K562 (cell line): ENCODE results near the gene SRF. TPM values are rescaled to one million over a fixed set of nuclear protein-coding genes. Genes with fewer than 3 reads are reported as not detected.

Experiments used
- HSF4 ChIP-seq: fragments of 250-450 bp; sonication (Bioruptor Pico); IDR thresholded peaks from 2 replicates; pipeline ENCODE4 v2.1.2; 2022; ENCODE audit warnings: mild to moderate bottlenecking, moderate library complexity, borderline replicate concordance
- PHF8 ChIP-seq: fragments of 200-600 bp; sonication (generic); IDR thresholded peaks from 2 replicates; pipeline ENCODE4 v1.6.1; 2012; ENCODE audit warnings: mixed run types, mild to moderate bottlenecking, inconsistent platforms, low read length, moderate library complexity, borderline replicate concordance
- TAF9B ChIP-seq: fragments of 450-650 bp; IDR thresholded peaks from 2 replicates; pipeline ENCODE4 v1.6.1; 2018; ENCODE audit warnings: mild to moderate bottlenecking; ENCODE audit not compliant: partially characterized antibody
- USF1 ChIP-seq: sonication (generic); formaldehyde crosslinking; IDR thresholded peaks from 2 replicates; pipeline ENCODE4 v1.9.0; 2022; ENCODE audit warnings: mild to moderate bottlenecking, missing genetic modification reagents
- ZNF740 ChIP-seq, 3 experiments: fragments of 200-800 bp in 1 of 3; sonication (Bioruptor generic) in 1 of 3; sonication (generic) in 1 of 3; formaldehyde crosslinking in 1 of 3; IDR thresholded peaks; 2 replicates each; pipeline versions ENCODE4 v1.6.1 to v1.8.0; 2016 to 2022; ENCODE audit warnings: mild to moderate bottlenecking in 2 of 3, missing compliant biosample characterization in 2 of 3, missing genetic modification characterization in 2 of 3, missing genetic modification reagents in 1 of 3
- polyA plus RNA-seq, 8 experiments: library from polyadenylated mRNA; depleted of rRNA in 4 of 8; stranded (reverse) in 5 of 8; unstranded in 3 of 8; fragments of >200 nt; fragmentation: Nextera tagmentation in 2 of 8; fragmentation: Illumina TruSeq in 1 of 8; extraction: Ambion mirVana in 2 of 8; extraction: Trizol in 1 of 8; gene quantifications; 2 replicates each; pipeline versions ENCODE4 v1.2.1 to v1.2.3, GENCODE V29; 2011 to 2014; ENCODE audit warnings: inconsistent platforms in 1 of 8, missing spikeins in 1 of 8
- total RNA-seq, 7 experiments: library from RNA; depleted of rRNA in 6 of 7; stranded (reverse); fragments of >200 nt in 6 of 7; fragmentation: Illumina TruSeq in 2 of 7; extraction: Trizol in 2 of 7; gene quantifications; 2 replicates each; pipeline versions ENCODE4 v1.2.1 to v1.2.3, GENCODE V29; 2011 to 2021; ENCODE audit warnings: low replicate concordance in 1 of 7
- TF ChIP-seq, protein P1 (sequence below): sonication (generic); formaldehyde crosslinking; IDR thresholded peaks from 2 replicates; pipeline ENCODE4 v1.8.0; 2023; ENCODE audit warnings: mild to moderate bottlenecking, missing genetic modification reagents
- TF ChIP-seq, protein P2 (sequence below): fragments of 450-650 bp; IDR thresholded peaks from 2 replicates; pipeline ENCODE4 v1.6.1; 2016; ENCODE audit warnings: antibody characterized with exemption
- TF ChIP-seq, protein P3 (sequence below): sonication (generic); formaldehyde crosslinking; IDR thresholded peaks from 2 replicates; pipeline ENCODE4 v1.8.0; 2022; ENCODE audit warnings: missing genetic modification reagents, mild to moderate bottlenecking, borderline replicate concordance
- TF ChIP-seq, protein P4 (sequence below): sonication (generic); formaldehyde crosslinking; IDR thresholded peaks from 2 replicates; pipeline ENCODE4 v1.8.0; 2022; ENCODE audit warnings: mild to moderate bottlenecking, missing genetic modification reagents

The SRF gene
- total and polyA plus RNA-seq, 9 of the 15 experiments (the other 6 are each of a cell fraction or from before 2014, with no cell fraction given): 2.5 to 37.0 (median 24.6) TPM

DNA sequence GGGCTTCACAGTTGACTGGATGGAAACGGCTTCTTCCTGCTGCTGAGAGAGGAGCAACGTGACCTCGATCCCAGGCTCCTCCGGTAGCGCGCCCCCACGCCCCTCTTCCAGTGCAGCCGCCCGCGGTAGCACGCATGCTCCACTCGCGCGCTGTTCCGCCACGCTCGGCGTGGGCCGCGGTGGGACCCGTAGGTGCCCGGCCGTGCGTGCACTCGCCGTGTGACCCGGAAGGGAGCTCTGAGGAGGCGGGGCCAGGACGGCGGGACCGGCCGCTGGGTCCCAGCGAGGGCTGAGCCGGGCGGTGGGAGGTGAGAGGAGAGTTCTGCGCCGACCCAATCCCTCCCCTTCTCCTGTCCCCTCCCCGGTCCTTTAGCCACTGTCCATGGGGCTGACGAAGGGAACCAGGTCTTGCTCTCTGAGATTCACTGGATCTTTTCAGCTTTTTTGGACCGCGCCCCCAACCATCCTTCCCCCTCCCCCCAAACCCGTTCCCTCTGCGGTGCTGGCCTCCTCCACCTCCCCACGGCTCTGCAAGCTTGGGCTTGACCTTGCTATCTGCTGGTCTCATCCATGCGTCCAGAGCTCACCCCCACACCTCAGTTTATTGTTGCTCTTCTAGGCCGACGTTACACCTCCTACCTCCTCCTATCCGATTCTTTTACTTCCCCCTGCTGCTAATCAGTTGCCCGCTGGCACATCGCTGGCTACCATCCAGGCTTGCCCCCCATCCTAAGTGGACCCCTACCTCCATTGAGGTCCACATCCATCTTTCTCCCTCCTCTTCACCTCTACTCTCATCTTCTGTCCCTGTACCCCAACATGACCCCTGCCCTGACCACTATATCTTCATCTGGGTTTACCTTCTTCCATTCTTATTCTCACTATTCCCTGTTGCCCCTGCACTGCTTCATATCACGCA lies 11.1 kb downstream of the SRF start, which contains the start of gene CUL9 (continued):
- TF ChIP-seq, protein P1, sequence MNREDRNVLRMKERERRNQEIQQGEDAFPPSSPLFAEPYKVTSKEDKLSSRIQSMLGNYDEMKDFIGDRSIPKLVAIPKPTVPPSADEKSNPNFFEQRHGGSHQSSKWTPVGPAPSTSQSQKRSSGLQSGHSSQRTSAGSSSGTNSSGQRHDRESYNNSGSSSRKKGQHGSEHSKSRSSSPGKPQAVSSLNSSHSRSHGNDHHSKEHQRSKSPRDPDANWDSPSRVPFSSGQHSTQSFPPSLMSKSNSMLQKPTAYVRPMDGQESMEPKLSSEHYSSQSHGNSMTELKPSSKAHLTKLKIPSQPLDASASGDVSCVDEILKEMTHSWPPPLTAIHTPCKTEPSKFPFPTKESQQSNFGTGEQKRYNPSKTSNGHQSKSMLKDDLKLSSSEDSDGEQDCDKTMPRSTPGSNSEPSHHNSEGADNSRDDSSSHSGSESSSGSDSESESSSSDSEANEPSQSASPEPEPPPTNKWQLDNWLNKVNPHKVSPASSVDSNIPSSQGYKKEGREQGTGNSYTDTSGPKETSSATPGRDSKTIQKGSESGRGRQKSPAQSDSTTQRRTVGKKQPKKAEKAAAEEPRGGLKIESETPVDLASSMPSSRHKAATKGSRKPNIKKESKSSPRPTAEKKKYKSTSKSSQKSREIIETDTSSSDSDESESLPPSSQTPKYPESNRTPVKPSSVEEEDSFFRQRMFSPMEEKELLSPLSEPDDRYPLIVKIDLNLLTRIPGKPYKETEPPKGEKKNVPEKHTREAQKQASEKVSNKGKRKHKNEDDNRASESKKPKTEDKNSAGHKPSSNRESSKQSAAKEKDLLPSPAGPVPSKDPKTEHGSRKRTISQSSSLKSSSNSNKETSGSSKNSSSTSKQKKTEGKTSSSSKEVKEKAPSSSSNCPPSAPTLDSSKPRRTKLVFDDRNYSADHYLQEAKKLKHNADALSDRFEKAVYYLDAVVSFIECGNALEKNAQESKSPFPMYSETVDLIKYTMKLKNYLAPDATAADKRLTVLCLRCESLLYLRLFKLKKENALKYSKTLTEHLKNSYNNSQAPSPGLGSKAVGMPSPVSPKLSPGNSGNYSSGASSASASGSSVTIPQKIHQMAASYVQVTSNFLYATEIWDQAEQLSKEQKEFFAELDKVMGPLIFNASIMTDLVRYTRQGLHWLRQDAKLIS: peak; percentile 74
- TF ChIP-seq USF1 (CRISPR knock-in tag) (peak; percentile 84), HSF4 (CRISPR knock-in tag) (no peak), ZNF740 (CRISPR knock-in tag; IDR thresholded peaks at IDR 0.05) (0 out of 2 replicates have a peak, but pooled peaks have one; percentile 25), ZNF740 (tag; IDR thresholded peaks at IDR 0.05) (peak in 1 of 2 experiments; percentile 79; a peak in 2 of 4 replicates), TAF9B (peak; percentile 46), PHF8 (peak; percentile 75; the same call in 1 of the 2 replicates)
- TF ChIP-seq, protein P2, sequence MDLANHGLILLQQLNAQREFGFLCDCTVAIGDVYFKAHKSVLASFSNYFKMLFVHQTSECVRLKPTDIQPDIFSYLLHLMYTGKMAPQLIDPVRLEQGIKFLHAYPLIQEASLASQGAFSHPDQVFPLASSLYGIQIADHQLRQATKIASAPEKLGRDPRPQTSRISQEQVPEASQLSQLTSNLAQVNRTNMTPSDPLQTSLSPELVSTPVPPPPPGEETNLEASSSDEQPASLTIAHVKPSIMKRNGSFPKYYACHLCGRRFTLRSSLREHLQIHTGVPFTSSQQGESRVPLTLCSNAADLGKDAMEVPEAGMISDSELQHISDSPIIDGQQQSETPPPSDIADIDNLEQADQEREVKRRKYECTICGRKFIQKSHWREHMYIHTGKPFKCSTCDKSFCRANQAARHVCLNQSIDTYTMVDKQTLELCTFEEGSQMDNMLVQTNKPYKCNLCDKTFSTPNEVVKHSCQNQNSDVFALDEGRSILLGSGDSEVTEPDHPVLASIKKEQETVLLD: peak; percentile 65; the same call in 1 of the 2 replicates
- TF ChIP-seq, protein P3, sequence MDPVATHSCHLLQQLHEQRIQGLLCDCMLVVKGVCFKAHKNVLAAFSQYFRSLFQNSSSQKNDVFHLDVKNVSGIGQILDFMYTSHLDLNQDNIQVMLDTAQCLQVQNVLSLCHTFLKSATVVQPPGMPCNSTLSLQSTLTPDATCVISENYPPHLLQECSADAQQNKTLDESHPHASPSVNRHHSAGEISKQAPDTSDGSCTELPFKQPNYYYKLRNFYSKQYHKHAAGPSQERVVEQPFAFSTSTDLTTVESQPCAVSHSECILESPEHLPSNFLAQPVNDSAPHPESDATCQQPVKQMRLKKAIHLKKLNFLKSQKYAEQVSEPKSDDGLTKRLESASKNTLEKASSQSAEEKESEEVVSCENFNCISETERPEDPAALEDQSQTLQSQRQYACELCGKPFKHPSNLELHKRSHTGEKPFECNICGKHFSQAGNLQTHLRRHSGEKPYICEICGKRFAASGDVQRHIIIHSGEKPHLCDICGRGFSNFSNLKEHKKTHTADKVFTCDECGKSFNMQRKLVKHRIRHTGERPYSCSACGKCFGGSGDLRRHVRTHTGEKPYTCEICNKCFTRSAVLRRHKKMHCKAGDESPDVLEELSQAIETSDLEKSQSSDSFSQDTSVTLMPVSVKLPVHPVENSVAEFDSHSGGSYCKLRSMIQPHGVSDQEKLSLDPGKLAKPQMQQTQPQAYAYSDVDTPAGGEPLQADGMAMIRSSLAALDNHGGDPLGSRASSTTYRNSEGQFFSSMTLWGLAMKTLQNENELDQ (CRISPR knock-in tag): 0 out of 2 replicates have a peak, but pooled peaks have one; percentile 55
- TF ChIP-seq, protein P4, sequence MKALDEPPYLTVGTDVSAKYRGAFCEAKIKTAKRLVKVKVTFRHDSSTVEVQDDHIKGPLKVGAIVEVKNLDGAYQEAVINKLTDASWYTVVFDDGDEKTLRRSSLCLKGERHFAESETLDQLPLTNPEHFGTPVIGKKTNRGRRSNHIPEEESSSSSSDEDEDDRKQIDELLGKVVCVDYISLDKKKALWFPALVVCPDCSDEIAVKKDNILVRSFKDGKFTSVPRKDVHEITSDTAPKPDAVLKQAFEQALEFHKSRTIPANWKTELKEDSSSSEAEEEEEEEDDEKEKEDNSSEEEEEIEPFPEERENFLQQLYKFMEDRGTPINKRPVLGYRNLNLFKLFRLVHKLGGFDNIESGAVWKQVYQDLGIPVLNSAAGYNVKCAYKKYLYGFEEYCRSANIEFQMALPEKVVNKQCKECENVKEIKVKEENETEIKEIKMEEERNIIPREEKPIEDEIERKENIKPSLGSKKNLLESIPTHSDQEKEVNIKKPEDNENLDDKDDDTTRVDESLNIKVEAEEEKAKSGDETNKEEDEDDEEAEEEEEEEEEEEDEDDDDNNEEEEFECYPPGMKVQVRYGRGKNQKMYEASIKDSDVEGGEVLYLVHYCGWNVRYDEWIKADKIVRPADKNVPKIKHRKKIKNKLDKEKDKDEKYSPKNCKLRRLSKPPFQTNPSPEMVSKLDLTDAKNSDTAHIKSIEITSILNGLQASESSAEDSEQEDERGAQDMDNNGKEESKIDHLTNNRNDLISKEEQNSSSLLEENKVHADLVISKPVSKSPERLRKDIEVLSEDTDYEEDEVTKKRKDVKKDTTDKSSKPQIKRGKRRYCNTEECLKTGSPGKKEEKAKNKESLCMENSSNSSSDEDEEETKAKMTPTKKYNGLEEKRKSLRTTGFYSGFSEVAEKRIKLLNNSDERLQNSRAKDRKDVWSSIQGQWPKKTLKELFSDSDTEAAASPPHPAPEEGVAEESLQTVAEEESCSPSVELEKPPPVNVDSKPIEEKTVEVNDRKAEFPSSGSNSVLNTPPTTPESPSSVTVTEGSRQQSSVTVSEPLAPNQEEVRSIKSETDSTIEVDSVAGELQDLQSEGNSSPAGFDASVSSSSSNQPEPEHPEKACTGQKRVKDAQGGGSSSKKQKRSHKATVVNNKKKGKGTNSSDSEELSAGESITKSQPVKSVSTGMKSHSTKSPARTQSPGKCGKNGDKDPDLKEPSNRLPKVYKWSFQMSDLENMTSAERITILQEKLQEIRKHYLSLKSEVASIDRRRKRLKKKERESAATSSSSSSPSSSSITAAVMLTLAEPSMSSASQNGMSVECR (CRISPR knock-in tag): peak; percentile 89
